Hypothalamus (tissue), 51 donors: ENCODE results near the gene NECTIN1.

Experiments used
- DNase-seq, 51 donors: peaks; one replicate each; lab custom pipeline; 2025; lab: John Stamatoyannopoulos, UW

NECTIN1 gene

DNA sequence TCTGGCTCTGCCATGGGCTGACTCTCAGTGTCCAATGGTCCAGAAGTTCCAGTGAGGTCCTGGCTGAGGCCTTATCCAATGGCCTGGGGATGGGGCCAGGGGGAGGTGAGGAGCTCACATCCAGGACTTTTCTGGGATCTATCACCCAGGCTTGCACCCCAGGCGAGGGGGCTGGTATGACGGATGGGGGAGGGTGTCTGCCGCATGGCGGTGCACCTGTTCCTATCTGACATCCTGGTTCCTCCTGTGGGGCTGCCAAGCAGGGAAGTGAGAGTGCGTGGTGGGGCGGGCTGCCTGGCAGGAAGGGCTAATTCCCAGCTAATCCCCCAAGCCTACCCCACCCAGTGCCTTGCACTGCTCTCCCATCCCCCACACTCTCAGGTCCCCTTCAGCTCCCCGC, 102.1 kb downstream of the NECTIN1 start:
- no peak for DNase-seq

DNA sequence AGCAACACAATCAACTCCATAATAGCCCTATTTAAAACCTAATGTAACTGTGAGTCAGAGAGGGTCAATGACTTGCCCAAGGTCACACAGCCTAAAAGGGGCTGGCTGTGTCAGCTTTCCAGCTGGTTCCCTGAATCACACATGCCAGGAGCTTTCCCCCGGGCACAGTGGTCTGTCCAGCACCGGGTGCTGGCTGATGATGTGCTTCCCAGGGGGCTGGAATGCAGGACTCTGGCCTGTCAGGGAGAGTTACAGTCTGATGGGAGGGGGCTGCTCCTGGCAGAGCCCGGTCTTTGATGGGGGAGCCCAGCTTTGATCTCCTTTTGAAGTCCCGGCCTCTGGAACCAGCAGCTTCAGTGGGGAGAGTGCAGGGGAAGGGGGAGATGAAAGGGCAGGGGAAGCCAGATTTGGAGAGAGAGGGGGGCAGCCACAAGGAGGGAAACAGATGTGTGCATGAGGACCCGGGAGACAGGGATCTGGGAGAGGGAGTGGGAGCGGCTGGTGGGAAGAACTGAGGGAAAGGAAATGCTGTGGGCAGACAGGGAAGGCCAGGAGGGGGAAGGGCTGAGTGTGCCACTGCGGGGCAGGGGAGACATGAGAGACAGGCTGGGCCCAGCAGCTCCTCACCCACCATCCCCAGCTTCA, 102.7 kb downstream of the NECTIN1 start:
- DNase-seq = no peak

DNA sequence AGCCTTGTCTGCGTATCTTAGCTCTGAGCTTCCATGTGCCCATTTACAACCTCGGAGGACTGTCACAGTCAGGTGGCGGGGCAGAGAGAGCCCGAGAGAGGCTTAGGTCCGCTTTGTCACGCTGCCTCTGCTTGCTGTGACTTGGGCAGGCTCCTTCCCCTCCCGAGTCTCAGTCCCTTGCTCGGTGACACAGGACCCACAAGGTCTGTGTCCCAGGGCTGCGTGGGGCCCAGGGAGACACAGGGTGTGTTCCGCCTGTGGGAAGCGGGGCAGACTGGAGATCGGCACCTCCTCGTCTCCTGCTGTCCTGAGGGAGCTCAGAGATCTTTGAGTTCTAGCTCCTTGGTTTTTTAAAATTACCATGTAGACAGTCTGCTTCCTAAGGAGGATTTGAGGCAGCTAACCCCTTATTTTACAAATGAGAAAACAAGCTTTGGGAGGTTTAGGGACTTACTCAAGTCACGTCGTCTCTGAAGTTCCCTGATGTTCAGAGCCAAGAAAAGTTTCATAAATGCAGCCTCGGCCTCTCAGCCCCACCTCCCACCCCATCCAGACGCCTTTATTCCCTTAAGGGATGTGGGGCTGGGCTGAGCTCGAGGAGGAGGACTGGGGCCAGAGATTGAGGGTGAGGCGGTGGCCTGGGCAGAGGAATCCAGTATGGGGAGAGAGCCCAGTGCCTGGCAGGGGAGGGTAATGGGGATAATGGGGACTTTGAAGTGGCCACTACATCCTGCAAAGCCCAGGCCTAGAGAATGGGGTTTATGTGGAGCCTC, 103.6 kb downstream of the NECTIN1 start:
- no peak for DNase-seq

DNA sequence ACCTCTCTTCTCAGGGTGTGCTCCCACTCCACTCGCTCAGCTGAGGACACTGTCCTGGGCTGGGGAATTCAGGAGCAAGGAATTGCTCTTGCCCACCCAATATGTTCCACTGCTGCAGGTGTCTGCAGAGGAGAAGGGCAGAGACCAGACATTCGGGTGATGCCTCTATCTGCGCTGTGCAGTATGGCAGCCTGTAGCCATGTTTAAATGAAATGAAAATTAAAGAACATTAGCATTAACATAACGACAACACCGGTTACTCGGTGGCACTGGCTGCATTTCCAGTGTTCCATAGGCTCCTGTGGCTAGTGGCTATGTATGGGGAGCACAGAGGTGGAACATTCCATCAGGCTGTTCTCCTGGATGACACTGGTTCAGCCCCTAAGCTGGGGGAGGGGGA, 104.4 kb downstream of the NECTIN1 start:
- no peak for DNase-seq

DNA sequence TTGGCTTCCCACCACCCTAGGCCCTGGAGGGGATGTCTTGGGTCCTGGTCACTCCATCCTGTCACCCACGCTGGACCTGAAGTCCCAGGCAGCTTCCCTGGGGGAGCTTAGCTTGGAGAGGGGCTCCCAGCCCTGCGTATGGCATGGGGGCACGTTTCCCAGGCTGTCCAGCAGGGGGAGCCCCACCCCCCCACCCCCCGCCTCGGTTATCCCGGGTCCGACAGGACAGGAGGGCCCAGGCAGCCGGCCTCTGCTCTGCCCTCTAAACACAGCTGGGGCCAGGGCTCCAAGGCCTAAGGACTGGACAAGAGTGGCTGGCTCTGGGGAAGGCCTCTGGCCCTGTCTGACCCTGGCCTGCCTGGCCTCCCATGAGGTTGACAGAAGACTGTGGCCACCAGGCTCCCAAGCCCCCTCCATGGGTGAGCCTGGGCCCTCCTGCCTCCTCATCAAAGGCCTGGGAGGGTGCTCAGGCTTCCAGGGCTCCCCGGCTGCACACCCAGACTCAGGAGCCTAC, 104.8 kb downstream of the NECTIN1 start:
- DNase-seq = no peak

DNA sequence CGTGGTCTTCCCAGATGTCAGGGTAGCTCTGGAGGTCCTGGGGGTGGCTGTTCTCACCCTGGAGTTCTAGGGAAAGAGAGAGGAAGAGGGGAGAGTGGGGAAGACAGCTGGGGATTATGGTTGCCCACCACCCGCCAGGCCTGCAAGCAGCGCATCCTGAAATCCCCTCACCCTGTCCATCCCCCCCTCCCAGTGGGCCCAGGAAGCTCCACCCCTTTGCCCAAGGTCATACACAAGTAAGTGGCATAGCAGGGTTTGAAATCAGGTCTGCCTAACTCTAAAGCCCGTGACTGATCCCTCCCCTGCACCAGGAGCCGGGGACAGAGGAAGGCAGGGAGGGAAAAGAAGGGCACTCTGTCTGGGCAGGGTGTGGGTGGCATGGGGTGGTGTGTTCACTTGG, 105.3 kb downstream of the NECTIN1 start:
- no peak for DNase-seq

DNA sequence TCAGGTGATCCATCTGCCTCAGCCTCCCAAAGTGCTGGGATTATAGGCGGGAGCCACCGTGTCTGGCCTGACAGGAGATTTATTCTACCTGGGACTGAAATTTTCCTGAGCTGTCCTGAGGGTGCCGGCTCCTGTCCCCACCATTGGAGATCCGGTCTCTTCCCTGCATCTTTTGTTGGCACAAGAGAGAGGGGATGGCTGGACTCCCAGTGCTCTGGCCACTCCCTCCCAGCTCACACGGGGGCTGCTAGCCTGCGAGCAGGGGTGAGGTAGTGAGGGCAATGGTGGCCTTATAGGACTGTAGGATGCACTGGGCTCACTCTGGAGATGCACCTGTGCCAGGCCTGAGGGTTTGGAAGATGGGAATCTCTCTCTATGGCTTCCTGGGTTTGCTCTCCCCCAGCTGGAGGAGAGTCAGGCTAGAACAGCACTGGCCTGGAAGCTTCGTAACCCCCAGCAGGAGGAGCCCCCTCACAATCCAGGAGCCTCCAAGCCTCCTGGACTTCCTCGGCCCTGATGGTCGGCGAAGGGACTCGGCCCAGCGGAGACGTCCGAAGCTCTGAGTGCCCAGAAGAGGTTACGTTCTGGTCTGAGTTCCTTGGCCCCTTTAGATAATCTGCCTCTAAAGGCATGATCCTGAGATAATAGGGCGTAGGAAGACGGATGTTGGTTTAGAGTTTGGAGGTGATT, 106.4 kb downstream of the NECTIN1 start:
- DNase-seq = peak in 2 of 51 donors; percentile 2 to 9

DNA sequence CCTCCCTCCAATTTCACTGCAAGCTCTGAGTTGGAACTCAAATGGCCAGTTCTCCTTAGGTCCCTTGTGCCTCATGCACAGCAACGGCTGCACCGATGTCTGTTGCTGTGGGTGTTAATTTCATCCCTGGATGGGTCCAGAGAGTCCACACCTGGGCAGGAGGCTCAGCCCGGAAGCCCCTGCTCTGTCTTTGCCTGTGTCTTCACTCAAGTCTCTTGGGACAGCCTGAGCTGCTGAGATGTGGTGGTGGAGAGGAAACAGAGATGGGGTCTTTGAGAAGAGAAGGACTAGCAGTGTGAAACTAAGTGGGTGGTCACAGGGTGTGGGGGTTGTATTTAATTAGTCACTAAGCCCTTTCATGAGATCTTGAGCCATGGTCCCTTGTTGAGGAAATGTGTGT, 109.3 kb downstream of the NECTIN1 start:
- no peak for DNase-seq

DNA sequence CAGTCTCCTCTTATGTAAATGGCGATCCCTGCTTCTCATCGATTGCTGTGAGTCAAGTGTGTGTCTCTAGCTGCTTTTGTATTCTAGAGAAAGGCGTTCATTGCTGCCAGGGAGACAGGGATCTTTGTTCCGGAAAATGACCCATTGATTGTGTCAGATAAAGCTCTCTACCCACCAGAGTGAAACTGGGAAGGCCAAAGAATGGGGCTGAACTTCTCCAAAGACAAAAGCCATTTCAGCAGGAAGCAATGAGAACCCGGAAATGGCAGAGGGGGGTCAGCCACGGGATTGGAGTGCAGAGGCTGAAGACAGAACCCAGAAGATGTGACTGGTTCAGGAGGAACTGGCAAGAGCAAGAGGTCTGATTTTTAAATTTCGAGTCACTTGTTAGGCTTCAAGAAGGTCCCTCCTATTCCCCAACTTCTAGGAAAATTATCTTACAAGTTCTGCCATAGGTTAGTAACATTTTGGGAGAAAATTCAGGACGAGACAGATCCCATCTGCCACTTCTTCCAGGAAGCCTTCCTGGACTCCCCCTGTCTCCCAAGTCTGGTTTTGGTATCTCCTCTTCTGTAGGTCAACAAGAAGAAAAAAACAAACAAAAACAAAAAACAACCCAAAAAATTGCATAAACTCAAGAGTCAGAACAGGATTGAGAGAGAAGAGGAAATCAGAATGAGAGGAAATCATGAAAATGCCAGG, 110.6 kb downstream of the NECTIN1 start:
- DNase-seq = peak in 46 of 51 donors; percentile 13 to 91 (median 68)

DNA sequence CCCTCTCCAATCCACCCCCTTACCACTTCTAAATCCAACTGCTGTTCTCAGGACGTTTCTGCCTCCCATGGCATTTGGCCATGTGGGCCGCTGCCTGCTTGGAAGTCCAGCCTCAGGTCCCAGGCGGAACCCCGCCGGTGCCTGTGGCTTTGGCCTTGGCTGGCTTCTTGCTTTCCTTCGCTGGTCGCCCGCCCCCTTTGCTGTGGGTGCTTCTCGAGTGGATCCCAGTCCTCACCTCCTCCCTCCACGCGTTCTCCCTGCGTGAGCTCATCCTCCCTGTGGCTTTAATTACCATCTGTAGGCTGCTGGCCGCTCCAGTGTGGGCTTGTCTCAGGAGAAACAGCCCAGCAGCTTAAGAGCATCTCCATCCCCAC, 111.7 kb downstream of the NECTIN1 start:
- DNase-seq = peak in 5 of 51 donors; percentile 11 to 42 (median 25)

DNA sequence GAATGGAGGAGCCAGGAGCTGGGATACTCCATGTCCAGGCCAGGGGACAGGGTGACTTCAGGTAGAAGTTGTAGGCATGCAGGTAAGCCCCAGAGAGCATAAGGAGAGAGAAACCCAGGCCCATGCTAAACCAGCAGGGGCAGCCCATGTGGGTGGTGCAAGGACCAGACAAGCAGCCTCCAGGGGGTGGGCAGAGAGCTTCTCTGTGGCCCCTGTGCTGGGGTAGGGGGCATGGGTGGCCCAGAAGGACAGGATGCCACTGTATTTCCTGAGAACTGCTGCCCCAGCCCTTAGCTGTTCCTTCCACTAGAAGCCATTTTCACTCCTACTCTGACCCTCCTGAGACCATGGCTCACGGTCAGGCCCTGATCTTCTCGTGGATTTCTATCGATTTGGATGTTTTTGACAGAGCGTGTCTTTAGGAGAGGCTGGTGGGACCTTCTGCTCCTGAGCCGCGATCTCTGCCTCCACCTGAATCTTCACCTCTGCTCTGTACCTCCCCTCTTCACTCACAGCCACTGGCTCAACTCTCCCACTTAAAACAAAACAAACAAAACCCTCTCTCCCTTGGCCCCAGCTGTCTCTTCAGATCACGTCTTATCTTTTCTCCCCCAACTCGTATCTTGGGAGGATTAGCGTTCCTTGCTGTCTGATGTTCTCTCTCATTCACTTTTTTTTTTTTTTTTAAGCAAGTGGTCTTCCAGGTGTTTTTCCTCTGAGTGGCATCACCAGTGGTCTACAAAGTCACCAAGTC, 112.2 kb downstream of the NECTIN1 start:
- DNase-seq = no peak

DNA sequence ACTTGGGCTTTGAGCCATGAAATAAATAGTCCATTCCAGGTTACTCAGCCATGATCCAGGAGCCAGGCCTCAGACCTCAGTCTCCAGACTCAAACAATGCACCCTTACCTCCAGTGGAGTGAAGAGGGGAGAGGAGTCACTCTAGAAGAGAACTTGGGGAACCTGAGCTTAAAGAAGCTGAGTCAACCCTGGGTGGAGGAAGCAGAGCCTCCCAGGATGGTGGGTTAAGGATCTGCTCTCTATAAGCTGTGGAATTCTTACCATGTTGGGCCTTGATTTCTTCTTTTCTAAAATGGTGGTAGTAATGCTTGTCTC, 113.2 kb downstream of the NECTIN1 start:
- no peak for DNase-seq

DNA sequence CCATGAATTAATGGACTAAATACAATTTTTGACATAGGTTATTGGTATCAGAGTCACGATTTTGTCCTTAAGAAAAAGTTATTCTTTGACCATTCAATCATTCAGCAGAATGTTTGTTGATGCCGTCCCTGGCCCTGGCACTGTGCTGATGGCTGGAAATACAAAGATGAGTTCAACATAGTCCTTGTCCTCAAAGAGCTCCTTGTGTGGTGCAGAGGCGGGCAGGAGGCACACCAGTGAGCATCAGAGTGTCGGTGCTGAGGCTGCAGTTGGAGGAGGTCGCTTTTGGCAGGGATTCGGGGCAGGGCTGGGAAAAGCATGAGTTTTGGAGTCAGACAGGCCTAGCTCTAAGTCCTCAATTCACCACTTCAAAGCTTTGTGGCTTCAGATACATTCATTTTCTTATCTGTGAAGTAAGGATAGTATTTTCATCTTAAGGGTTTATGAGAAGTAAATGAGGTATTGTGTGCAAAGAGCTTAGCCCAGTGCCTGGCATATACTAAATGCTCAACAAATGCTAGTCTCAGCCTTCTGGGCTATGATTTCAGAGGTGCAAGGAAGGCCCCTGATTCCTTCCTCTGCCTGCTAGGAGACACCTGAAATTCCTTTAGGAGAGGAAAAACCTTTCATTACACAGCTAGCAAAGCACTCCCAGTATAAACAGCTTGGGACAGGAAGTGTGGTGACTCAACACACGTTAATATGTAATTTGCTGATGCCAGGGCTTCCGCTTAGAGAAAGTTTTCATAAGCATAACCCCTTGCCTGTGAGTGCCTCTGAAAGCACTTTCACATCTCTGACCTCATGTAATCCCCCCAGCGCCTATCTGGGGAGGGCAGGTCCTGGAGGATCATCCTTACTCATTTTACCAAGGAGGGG, 113.8 kb downstream of the NECTIN1 start:
- DNase-seq = peak in 38 of 51 donors; percentile 13 to 83 (median 52)

DNA sequence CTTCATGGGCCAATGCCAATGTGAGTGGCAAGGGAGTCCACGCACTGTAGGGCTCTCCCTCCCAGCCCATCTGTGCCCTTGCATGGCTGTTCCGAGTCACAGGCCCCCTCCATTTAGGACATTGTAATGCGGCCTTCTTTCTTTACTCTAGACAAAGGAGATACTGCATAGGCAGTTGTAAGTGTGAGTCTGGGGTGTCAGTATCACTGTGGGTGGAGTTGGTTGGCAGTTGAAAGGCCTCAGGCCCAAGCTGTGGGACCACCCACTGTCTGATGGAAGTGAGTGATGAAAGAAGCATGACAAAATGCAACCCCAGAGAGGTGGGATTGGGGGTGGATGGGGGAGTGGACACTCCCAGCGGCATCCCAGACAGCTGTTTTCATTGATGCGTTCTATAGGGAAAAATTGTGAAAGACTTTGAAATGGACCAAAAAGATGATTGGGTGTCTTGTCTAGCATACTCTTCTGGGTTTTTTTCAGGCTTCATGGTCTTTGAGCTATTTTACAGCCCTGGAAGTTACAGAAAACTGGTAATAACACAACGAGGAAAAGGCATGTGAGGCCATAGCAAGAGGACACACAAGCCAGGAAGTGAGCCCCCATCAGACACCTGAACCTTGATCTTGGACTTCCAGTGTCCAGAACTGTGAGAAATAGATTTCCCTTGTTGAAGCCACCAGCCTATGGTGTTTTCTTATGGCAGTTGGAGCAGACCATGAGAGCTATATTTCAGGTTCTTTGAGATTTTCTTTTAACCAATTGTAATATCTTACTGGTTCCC, 114.6 kb downstream of the NECTIN1 start:
- no peak for DNase-seq

DNA sequence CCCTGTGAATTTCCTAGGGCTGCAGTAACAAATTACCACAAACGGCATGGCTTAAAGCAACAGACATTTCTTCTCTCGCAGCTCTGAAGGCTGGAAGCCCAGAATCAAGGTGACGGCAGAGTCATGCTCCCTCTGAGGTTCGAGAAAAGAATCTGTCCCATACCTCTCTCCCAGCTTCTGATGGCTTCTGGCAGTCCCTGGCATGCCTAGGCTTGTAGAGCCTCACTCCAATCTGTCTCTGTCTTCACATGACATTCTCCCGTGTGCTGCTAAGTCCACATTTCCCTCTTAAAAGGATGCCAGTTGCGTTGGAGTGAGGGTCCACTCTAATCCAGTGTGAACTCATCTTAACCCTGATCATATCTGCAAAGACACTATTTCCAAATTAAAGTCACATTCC, 116.2 kb downstream of the NECTIN1 start:
- DNase-seq = no peak

DNA sequence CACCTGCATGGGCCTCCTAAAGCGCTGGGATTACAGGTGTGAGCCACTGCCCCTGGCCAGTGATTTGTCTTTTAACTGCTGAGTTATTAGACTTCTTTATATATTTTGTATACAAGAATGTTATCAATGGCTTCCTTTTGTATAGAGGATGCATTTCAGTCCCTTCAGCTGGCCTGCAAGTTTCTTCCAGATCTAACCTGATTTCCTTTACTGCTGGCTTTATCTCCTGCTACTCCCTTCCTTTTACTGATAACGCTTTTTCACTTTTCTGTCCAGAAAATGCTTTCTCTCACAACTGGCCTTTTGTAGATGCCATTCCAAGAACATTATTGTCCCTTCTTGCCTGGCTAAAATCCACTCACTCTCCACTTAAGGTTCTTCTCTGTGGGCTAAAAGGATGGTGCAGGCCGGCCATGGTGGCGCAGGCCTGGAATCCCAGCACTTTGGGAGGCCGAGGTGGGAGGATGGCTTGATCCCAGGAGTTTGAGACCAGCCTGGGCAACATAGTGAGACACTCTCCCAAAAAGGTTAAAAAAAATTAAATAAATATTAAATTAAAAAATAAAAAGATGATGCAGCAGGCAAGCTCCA, 118.1 kb downstream of the NECTIN1 start:
- DNase-seq = no peak

DNA sequence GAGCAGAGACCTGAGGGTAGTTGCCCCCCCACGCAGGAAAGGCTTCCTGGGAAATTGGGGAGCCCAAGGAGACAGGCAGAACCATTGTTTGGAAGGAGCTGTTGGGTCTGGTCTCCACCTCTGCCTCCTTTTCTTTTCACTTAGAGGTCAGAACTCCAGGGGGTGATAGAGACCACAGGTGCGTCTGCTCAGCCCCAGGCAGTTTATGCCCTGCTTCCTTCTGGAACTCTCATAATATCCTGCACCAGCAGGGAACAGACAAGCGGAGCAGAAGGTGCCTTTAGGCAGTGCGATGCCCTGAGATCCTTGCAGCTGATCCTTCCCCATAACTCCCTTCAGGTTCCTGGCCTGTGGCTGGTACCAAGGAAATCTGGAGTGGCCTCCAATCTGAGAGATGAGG, 120.2 kb downstream of the NECTIN1 start:
- DNase-seq = peak in 3 of 51 donors; percentile 27 to 41 (median 41)

DNA sequence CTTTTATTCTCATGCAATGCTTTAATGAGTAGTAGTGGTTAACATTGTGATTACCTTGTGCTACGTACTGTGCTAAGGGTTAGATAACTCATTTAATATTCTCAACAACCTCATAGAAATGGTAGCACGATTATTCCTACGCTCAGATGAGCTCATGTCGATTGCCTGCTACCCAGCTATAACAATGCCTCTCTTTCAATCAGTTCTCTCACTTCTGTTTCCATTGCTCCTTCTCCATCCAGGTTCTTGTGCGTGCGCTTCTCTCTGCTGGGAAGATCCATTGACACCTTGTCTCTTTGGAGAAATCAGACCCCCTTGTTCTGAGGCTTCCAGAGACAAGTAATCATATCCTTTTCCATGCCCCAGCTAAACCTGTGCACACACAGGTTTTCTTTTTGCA, 120.8 kb downstream of the NECTIN1 start:
- peak in 2 of 51 donors; percentile 41 to 79 for DNase-seq
